H1 (cell line): ENCODE measurements around the gene ARSI. TPM values are rescaled to one million over a fixed set of nuclear protein-coding genes. Genes with fewer than 3 reads are reported as not detected.
A peak's percentile ranks its signal among the peaks of the same experiment; 100 is the strongest.

Experiments used
- CTCF ChIA-PET: fragments of 300-600 bp; sonication (Branson Sonifier 250); formaldehyde crosslinking; loops from one replicate; lab custom pipeline; 2021; ENCODE audit not compliant: partially characterized antibody; lab: Charles Lee
- POLR2A ChIA-PET: fragments of 300-600 bp; sonication (Branson Sonifier 250); formaldehyde crosslinking; loops from one replicate; lab custom pipeline; 2021; ENCODE audit warnings: inconsistent platforms; ENCODE audit not compliant: partially characterized antibody; lab: Charles Lee
- DNase-seq, 2 experiments: peaks; one replicate each; pipeline versions ENCODE4 v3.0.0 to v3.0.0-alpha.2; 2010 to 2022; ENCODE audit warnings: low spot score in 2 of 2, low read depth in 1 of 2, mixed read lengths in 1 of 2
- FAIRE-seq: peaks from 2 replicates; lab custom pipeline; 2011; peaks lifted over from hg19 to GRCh38; lab: Jason Lieb, UNC
- H2AFZ ChIP-seq: 2 replicates; pipeline ENCODE4 v1.8.1; 2012; ENCODE audit warnings: low read length, inconsistent platforms
- H2AK5ac ChIP-seq: 2 replicates; pipeline ENCODE4 v1.6.1; 2013; ENCODE audit warnings: low read depth, low read length
- H2BK120ac ChIP-seq: replicated peaks from 2 replicates; pipeline ENCODE3; 2013; ENCODE audit warnings: low read depth, low read length, inconsistent platforms
- H2BK12ac ChIP-seq: 2 replicates; pipeline ENCODE4 v1.6.1; 2013; ENCODE audit warnings: low read depth, low read length
- H2BK15ac ChIP-seq: 2 replicates; pipeline ENCODE4 v1.6.1; 2013; ENCODE audit warnings: low read length
- H2BK20ac ChIP-seq: 2 replicates; pipeline ENCODE4 v1.6.1; 2013; ENCODE audit warnings: low read length
- H2BK5ac ChIP-seq: 2 replicates; pipeline ENCODE4 v1.6.1; 2013; ENCODE audit warnings: low read depth, low read length
- H3K14ac ChIP-seq: 2 replicates; pipeline ENCODE4 v1.6.1; 2013; ENCODE audit warnings: inconsistent platforms; ENCODE audit not compliant: insufficient read length
- H3K18ac ChIP-seq: 2 replicates; pipeline ENCODE4 v1.6.1; 2013; ENCODE audit warnings: low read length; ENCODE audit errors: extremely low read depth
- H3K23ac ChIP-seq: 2 replicates; pipeline ENCODE4 v1.6.1; 2013; ENCODE audit warnings: inconsistent platforms; ENCODE audit not compliant: insufficient read length
- H3K23me2 ChIP-seq: 2 replicates; pipeline ENCODE4 v1.6.1; 2013; ENCODE audit warnings: low read depth, low read length
- H3K27ac ChIP-seq: 2 replicates; pipeline ENCODE4 v1.6.1; 2011; ENCODE audit warnings: low read depth, low read length, inconsistent platforms
- H3K27me3 ChIP-seq, 4 experiments: replicated peaks in 1 of 4; 1 replicate in 1 of 4; 2 replicates in 3 of 4; pipeline versions ENCODE4 v1.6.1 to v1.8.1; 2011 to 2013; ENCODE audit warnings: low read length in 3 of 4, mild to moderate bottlenecking in 3 of 4, inconsistent platforms in 2 of 4, mixed read lengths in 2 of 4, moderate library complexity in 1 of 4; ENCODE audit not compliant: control insufficient read depth in 3 of 4, insufficient read depth in 3 of 4; ENCODE audit errors: extremely low read depth in 1 of 4
- H3K36me3 ChIP-seq, 4 experiments: 2 replicates each; pipeline versions ENCODE4 v1.6.1 to v1.8.1; 2011 to 2013; ENCODE audit warnings: mild to moderate bottlenecking in 4 of 4, low read length in 3 of 4, moderate library complexity in 2 of 4, control low read depth in 1 of 4, inconsistent platforms in 1 of 4; ENCODE audit not compliant: insufficient read depth in 4 of 4, control insufficient read depth in 2 of 4
- H3K4ac ChIP-seq: replicated peaks from 2 replicates; pipeline ENCODE3; 2013; ENCODE audit warnings: low read length, low read depth, mixed read lengths, inconsistent platforms; ENCODE audit not compliant: insufficient read length
- H3K4me1 ChIP-seq, 4 experiments: replicated peaks in 1 of 4; 1 replicate in 1 of 4; 2 replicates in 3 of 4; pipeline versions ENCODE4 v1.6.1 to v1.8.1; 2011 to 2013; ENCODE audit warnings: low read length in 3 of 4, inconsistent platforms in 2 of 4, mixed read lengths in 1 of 4; ENCODE audit not compliant: insufficient read depth in 4 of 4, control insufficient read depth in 3 of 4
- H3K4me2 ChIP-seq, 2 experiments: 2 replicates each; pipeline versions ENCODE4 v1.6.1 to v1.8.1; 2011 to 2013; ENCODE audit warnings: low read depth in 2 of 2, low read length in 2 of 2, control low read depth in 1 of 2, inconsistent platforms in 1 of 2, mild to moderate bottlenecking in 1 of 2; ENCODE audit not compliant: insufficient read depth in 1 of 2
- H3K4me3 ChIP-seq, 4 experiments: fragments of 200-600, 300-600 bp in 1 of 4; sonication (generic), shearing (Covaris generic), sonication (Bioruptor Twin) in 1 of 4; 2 replicates each; pipeline versions ENCODE4 v1.5.1 to v1.8.1; 2011 to 2016; ENCODE audit warnings: low read length in 4 of 4, low read depth in 3 of 4, control low read depth in 2 of 4, inconsistent platforms in 2 of 4, mild to moderate bottlenecking in 2 of 4, mixed read lengths in 1 of 4, moderate library complexity in 1 of 4; ENCODE audit not compliant: insufficient read depth in 2 of 4; ENCODE audit errors: extremely low read depth in 1 of 4
- H3K56ac ChIP-seq: replicated peaks from 2 replicates; pipeline ENCODE3; 2013; ENCODE audit warnings: low read depth, mild to moderate bottlenecking, mixed read lengths, low read length, inconsistent platforms; ENCODE audit not compliant: insufficient read length
- H3K79me1 ChIP-seq: 2 replicates; pipeline ENCODE4 v1.6.1; 2013; ENCODE audit warnings: low read depth, low read length, control low read depth
- H3K79me2 ChIP-seq, 2 experiments: 2 replicates each; pipeline versions ENCODE4 v1.6.1 to v1.8.1; 2012 to 2013; ENCODE audit warnings: low read length in 2 of 2, mild to moderate bottlenecking in 2 of 2, inconsistent platforms in 1 of 2; ENCODE audit not compliant: insufficient read depth in 2 of 2, control insufficient read depth in 1 of 2
- H3K9ac ChIP-seq, 4 experiments: replicated peaks in 1 of 4; 1 replicate in 1 of 4; 2 replicates in 3 of 4; pipeline versions ENCODE4 v1.6.1 to v1.8.1; 2011 to 2013; ENCODE audit warnings: low read depth in 3 of 4, low read length in 3 of 4, control low read depth in 2 of 4, mild to moderate bottlenecking in 2 of 4, moderate library complexity in 2 of 4, inconsistent platforms in 1 of 4; ENCODE audit errors: extremely low read depth in 1 of 4
- H3K9me3 ChIP-seq, 2 experiments: 2 replicates each; pipeline versions ENCODE4 v1.6.1 to v1.8.1; 2012 to 2013; ENCODE audit warnings: mild to moderate bottlenecking in 2 of 2, moderate library complexity in 2 of 2, control low read depth in 1 of 2, inconsistent platforms in 1 of 2, low read depth in 1 of 2, low read length in 1 of 2, mixed read lengths in 1 of 2; ENCODE audit not compliant: insufficient read depth in 2 of 2
- H4K20me1 ChIP-seq, 2 experiments: replicated peaks in 1 of 2; 2 replicates each; pipeline versions ENCODE3 to v1.8.1; 2011 to 2013; ENCODE audit warnings: inconsistent platforms in 2 of 2, low read length in 2 of 2, mild to moderate bottlenecking in 1 of 2; ENCODE audit not compliant: insufficient read depth in 2 of 2, control insufficient read depth in 1 of 2
- H4K5ac ChIP-seq: 2 replicates; pipeline ENCODE4 v1.6.1; 2013; ENCODE audit warnings: low read length, low read depth, mixed read lengths, inconsistent platforms; ENCODE audit not compliant: insufficient read length
- H4K8ac ChIP-seq: 2 replicates; pipeline ENCODE4 v1.8.0; 2013; ENCODE audit warnings: mild to moderate bottlenecking, moderate library complexity, low read length, inconsistent platforms; ENCODE audit not compliant: insufficient read depth; ENCODE audit errors: extremely low read depth
- H4K91ac ChIP-seq: replicated peaks from 2 replicates; pipeline ENCODE3; 2013; ENCODE audit warnings: low read length, mixed read lengths, inconsistent platforms; ENCODE audit not compliant: insufficient read length
- BCL11A ChIP-seq, 2 experiments: IDR thresholded peaks; one replicate each; pipeline ENCODE4 v1.6.1; 2011; ENCODE audit warnings: low read depth in 2 of 2, low read length in 2 of 2, mild to moderate bottlenecking in 2 of 2
- CBX5 ChIP-seq: fragments of 300-800, 300-1000 bp; sonication (generic); IDR thresholded peaks from 2 replicates; pipeline ENCODE4 v1.7.1; 2016; ENCODE audit warnings: antibody characterized with exemption, low read length, low read depth
- E2F6 ChIP-seq: IDR thresholded peaks from 2 replicates; pipeline ENCODE4 v1.6.1; 2012; ENCODE audit warnings: inconsistent platforms
- EZH2 ChIP-seq: fragments of 200-600 bp; sonication (generic); IDR thresholded peaks from 2 replicates; pipeline ENCODE4 v1.7.1; 2012; ENCODE audit warnings: low read depth, mild to moderate bottlenecking, moderate library complexity, low read length, inconsistent platforms; ENCODE audit not compliant: severe bottlenecking
- GABPA ChIP-seq: IDR thresholded peaks from 2 replicates; pipeline ENCODE4 v1.6.1; 2011; ENCODE audit warnings: mild to moderate bottlenecking, low read length, moderate library complexity, borderline replicate concordance; ENCODE audit not compliant: insufficient read depth
- KDM1A ChIP-seq: fragments of 200-600, 300-600 bp; sonication (generic); IDR thresholded peaks from 2 replicates; pipeline ENCODE4 v1.7.1; 2016; ENCODE audit warnings: mild to moderate bottlenecking, low read length, borderline replicate concordance
- PHF8 ChIP-seq: fragments of 200-600 bp; sonication (generic); conservative IDR thresholded peaks from 2 replicates; pipeline ENCODE4 v1.7.1; 2012; ENCODE audit warnings: low read depth, mild to moderate bottlenecking, inconsistent platforms, low read length, moderate library complexity
- RBBP5 ChIP-seq: IDR thresholded peaks from 2 replicates; pipeline ENCODE4 v1.7.1; 2012; ENCODE audit warnings: low read depth, mild to moderate bottlenecking, inconsistent platforms, low read length, moderate library complexity, borderline replicate concordance
- RFX5 ChIP-seq: IDR thresholded peaks from 2 replicates; pipeline ENCODE4 v1.6.1; 2011; ENCODE audit warnings: low read depth, low read length, improper control_type of control experiment, borderline replicate concordance
- SIN3A ChIP-seq, 2 experiments: IDR thresholded peaks in 1 of 2; conservative IDR thresholded peaks in 1 of 2; 2 replicates each; pipeline ENCODE4 v1.6.1; 2011 to 2012; ENCODE audit warnings: low read length in 2 of 2, improper control_type of control experiment in 1 of 2, low read depth in 1 of 2, mild to moderate bottlenecking in 1 of 2
- SP2 ChIP-seq: IDR thresholded peaks from 2 replicates; pipeline ENCODE4 v1.6.1; 2012; ENCODE audit warnings: mild to moderate bottlenecking, low read length, inconsistent platforms
- SP4 ChIP-seq: IDR thresholded peaks from 2 replicates; pipeline ENCODE4 v1.6.1; 2012; ENCODE audit warnings: low read length, inconsistent platforms
- WGBS, 2 experiments: shearing (Covaris generic) in 1 of 2; methylation state at CpG; one replicate each; pipeline versions ENCODE4 v1.1.6 to v1.1.7; 2013 to 2015; ENCODE audit warnings: low lambda C conversion rate in 2 of 2, mixed read lengths in 2 of 2, inconsistent platforms in 1 of 2, low coverage in 1 of 2, missing lambda C conversion rate in 1 of 2; ENCODE audit not compliant: insufficient replicate concordance in 2 of 2, insufficient coverage in 1 of 2, insufficient read length in 1 of 2; ENCODE audit errors: extremely low coverage in 1 of 2, missing lambda C conversion rate in 1 of 2; 5-methylcytosine and 5-hydroxymethylcytosine counted together
- polyA plus RNA-seq, 7 experiments: library from polyadenylated mRNA; depleted of rRNA in 3 of 7; stranded (reverse) in 5 of 7; unstranded in 2 of 7; fragments of >200 nt in 5 of 7; fragments of 200-250 nt in 2 of 7; gene quantifications; 1 replicate in 5 of 7; 2 replicates in 1 of 7; 4 replicates in 1 of 7; pipeline versions ENCODE4 v1.2.1 to v1.2.3, GENCODE V29; 2011 to 2013; ENCODE audit warnings: missing spikeins in 2 of 7, mixed read lengths in 2 of 7
- total RNA-seq: library from RNA; stranded (reverse); fragmentation: NEBNext Ultra II Directional; extraction: Animal tissue kit (Norgen Biotek cat#: 25700); gene quantifications from 2 replicates; pipeline ENCODE4 v1.2.1, GENCODE V29; 2021

The ARSI gene
- total and polyA plus RNA-seq, 2 of the 8 experiments (the other 6 are each of a cell fraction or from before 2014, with no cell fraction given) = 4.5 to 6.7 TPM

- Histone ChIP-seq H3K79me2 (peaks cover 0 to 2% of the 10 kb centered on the region in 2 experiments; a peak in 1 of 4 replicates), H3K23ac (peak overlapping the region; percentile 55), H3K4ac (peak overlapping the region; percentile 85), H3K27ac (no peak overlapping the region), H2BK20ac (no peak overlapping the region), H4K20me1 (peaks cover 0 to 4% of the 10 kb centered on the region in 2 experiments), H3K4me3 (no peak overlapping the region), H2AK5ac (peak overlapping the region; percentile 95), H4K8ac (no peak overlapping the region), H3K4me1 (peaks cover 0 to 15% (median 4%) of the 10 kb centered on the region in 4 experiments; a peak in 6 of 7 replicates), H3K56ac (peak overlapping the region; percentile 91), H3K23me2 (peaks cover 6% of the 10 kb centered on the region), H4K5ac (no peak overlapping the region), H3K9me3 (no peaks in the 10 kb centered on the region), H4K91ac (peak overlapping the region; percentile 31), H2BK15ac (0 out of 2 replicates have a peak overlapping the region, but pooled peaks have one; percentile 50), H3K27me3 (peaks cover 0 to 2% (median 0%) of the 10 kb centered on the region in 4 experiments; a peak in 1 of 7 replicates), H2BK12ac (peak overlapping the region; percentile 89; the same call in 1 of the 2 replicates), H3K4me2 (no peak overlapping the region), H2BK5ac (peak overlapping the region; percentile 77), H2BK120ac (no peak overlapping the region), H2AFZ (no peak overlapping the region), H3K18ac (no peak overlapping the region), H3K9ac (no peak overlapping the region; a peak in 1 of 7 replicates), H3K36me3 (no peaks in the 10 kb centered on the region), H3K79me1 (no peaks in the 10 kb centered on the region), H3K14ac (peak overlapping the region; percentile 79)
- ChIA-PET POLR2A (interaction anchor here (1.5 kb wide), 1 partner anchor 9 kb away, joined by 3 read pairs; no protein-coding TSS in a partner anchor), CTCF (interaction anchor here (0.6 to 3.1 kb wide), 7 partner anchors 9 to 135 kb away, joined by 3 to 16 read pairs (median 7); no protein-coding TSS in a partner anchor)
- DNase-seq (no peak), FAIRE-seq (no peak)
- WGBS, 2 experiments = 89 to 100% methylated on average over 3 to 5 of the region's 5 CpGs
- no peak for TF ChIP-seq RBBP5
- no peak for TF ChIP-seq RFX5
- TF ChIP-seq SP2 = no peak
- no peak for TF ChIP-seq SP4
- no peak for TF ChIP-seq CBX5
- TF ChIP-seq EZH2 = no peak
- TF ChIP-seq GABPA = no peak
- no peak for TF ChIP-seq SIN3A (conservative IDR thresholded peaks at IDR 0.05 in 1 of 2, IDR thresholded peaks at IDR 0.05 in 1 of 2; ENCODE audit: low read depth in 1 of 2, low read length in 2 of 2)
- no peak for TF ChIP-seq BCL11A (IDR thresholded peaks at IDR 0.05; ENCODE audit: low read depth in 2 of 2, low read length in 2 of 2)
- TF ChIP-seq KDM1A = no peak
- TF ChIP-seq PHF8 = no peak
- no peak for TF ChIP-seq E2F6
Measured at GRCh38 chr5:150263375-150263775, 39.3 kb downstream of the ARSI start.
